Stimulated activated CD4-positive, alpha-beta T cell treated with anti-CD3 and anti-CD28 coated beads, Interleukin-4, amount 100 ng/mL, for 1 hour (primary cell): ENCODE results near the gene SSX5.
"Not testable (repeated sequence)": the region's sequence is repeated elsewhere in the genome, so short reads cannot be mapped to it uniquely, and the experiment has no call there.

Experiments used
- DNase-seq: peaks from one replicate; pipeline ENCODE4 v3.0.0-alpha.2; 2020

Gene SSX5, protein sequence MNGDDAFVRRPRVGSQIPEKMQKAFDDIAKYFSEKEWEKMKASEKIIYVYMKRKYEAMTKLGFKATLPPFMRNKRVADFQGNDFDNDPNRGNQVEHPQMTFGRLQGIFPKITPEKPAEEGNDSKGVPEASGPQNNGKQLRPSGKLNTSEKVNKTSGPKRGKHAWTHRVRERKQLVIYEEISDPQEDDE

DNA sequence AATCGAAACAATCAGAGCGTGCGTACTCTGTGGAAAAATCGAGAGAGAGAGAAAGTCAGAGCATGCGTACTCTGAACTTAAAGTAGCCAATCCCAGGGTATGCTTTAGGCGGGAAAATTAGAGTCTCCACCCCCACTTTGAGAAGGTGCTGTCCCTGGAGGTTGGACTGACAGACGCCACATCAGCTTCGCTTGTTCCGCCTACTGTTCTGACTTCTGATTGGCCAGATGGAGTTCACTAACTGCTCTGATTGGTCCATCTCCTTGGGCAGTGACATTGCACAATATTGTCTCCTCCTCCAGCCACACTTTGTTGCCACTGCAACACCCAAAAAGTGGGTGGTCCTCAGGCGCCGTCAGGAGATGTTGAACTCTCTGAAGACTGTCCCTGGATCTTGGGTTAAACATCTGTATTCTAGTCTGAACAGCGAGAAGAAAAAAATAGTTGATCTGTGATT lies at the start of gene SSX5:
SSX5 (minus strand) TSS at position 51 of the 457 bp plus-strand sequence. CDS start 1,437 bp downstream, outside the sequence.
- DNase-seq: no peak

DNA sequence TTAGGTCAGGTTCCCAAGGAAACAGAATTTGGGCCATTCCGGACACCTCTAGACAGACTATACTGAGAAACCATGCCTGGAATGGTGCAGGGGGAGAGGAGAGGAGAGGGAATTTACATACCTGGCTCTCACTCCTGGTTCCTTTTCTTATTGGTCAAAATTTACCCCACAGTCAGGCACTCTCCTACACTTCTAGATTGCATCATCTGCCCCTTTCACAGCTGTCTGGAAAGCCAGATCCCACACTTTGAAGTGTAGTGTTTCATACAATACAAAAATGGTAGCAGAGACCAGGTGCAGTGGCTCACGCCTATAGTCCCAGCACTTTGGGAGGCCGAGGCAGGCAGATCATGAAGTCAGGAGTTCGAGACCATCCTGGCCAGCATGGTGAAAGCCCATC lies 27.6 kb upstream of the SSX5 start:
- DNase-seq: not testable (repeated sequence)

DNA sequence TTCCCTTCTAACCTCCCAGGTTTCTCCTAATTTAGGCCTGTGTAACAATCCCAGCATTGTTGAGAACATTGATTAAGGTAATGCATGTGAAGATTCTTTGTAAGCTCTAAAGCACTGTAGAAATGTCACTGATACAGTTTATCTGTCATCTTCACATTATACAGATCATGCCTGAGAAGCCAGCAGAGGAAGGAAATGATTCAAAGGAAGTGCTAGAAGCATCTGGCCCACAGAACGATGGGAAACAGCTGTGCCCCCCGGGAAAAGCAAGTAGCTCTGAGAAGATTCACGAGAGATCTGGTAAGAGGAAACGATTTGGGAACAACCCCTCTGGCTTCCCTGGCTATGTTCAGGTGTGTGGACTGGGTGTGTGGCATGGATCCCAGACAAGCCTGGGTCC lies 17.7 kb upstream of the SSX5 start:
- DNase-seq: not testable (repeated sequence)

DNA sequence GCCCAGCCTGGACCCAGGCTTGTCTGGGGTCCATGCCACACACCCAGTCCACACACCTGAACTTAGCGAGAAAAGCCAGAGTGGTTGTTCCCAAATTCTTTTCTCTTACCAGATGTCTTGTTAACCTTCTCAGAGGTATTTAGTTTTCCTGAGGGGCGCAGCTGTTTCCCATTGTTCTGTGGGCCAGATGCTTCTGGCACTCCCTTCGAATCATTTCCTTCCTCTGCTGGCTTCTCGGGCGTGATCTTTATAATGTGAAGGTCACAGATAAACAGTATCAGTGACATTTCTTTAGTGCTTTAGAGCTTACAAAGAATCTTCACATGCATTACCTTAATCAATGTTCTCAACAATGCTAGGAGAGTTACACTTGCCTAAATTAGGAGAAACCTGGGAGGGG lies 6.6 kb downstream of the SSX5 start:
- DNase-seq: not testable (repeated sequence)

DNA sequence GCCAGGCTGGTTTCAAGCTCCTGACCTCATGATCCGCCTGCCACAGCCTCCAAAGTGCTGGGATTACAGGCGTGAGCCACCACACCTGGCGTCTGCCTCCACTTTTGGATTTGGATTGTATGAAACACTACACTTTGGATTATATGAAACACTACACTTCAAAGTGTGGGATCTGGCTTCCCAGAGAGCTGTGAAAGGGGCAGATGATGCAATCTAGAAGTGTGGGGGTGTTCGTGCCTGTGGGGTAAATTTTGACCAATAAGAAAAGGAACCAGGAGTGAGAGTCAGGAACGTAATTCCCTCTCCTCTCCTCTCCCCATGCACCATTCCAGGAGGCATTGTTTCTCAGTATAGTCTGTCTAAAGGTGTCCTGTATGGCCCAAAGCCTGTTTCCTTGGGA lies 14.7 kb downstream of the SSX5 start:
- not testable (repeated sequence) for DNase-seq

DNA sequence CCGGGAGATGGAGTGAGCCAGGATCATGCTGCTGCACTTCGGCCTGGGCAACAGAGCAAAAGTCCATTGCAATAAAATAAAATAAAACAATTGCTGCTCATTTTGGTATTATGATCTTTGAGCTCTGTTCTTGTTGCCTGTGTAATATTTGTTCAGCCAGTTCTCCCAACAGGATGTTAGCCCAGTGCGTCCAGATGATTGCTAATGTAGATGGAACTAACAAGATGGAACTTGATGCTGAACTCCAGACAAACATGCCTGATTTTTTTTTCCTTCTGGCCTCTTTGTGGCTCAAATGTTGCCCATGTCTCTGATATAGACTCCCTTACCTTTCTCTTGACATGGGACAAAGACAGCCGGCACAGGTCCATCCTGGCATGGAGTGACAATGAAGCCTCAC lies 15.8 kb downstream of the SSX5 start:
- DNase-seq: no peak

DNA sequence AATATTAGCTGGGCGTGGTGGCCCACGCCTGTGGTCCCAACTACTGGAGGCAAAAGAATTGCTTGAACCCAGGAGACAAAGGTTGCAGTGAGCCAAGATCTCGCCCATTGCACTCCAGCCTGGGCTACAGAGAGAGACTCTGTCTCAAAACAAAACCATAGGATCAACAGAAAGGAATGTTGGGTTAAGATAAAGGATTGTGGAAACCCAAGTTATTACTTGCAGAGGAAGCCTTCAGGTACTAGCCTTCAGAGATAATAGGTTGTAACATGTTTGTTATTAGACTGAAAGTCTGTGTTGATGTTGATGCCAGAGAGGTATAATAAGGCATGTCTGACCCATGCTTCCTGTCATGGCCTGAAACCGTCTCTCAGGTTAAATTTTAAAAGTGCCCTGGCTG lies 16.9 kb downstream of the SSX5 start:
- no peak for DNase-seq

DNA sequence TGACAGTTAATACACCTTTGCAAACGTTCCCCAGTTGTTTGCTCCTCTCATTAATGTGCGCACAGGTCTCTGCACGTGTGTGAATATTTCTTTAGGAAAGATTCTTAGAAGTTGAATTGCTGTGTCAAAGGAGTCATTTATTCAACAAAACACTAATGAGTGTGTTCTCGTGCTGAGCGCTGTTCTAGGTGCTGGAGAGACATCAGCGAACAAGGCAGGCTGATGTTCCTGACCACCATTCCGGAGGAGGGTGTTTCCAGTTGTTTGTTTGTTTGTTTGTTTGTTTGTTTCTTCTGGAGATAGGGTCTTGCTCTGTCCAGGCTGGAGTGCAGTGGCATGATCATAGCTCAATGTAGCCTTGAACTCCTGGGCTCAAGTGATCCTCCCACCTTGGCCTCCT lies 30.3 kb downstream of the SSX5 start:
- DNase-seq: not testable (repeated sequence)

DNA sequence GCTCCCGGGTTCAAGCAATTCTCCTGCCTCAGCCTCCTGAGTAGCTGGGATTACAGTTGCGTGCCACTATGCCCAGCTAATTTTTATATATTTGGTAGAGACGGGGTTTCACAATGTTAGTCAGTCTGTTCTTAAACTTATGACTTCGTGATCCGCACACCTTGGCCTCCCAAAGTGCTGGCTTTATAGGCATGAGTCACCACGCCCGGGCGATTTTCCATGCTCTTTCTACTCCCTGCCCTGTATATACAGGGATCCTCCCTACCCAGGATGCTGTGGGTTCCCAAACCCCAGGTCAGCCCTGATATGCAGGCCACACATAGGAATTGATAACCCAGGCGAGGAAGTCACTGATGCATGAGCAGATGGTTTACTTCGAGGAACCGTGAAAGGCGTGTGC lies 31.4 kb downstream of the SSX5 start:
- no peak for DNase-seq

DNA sequence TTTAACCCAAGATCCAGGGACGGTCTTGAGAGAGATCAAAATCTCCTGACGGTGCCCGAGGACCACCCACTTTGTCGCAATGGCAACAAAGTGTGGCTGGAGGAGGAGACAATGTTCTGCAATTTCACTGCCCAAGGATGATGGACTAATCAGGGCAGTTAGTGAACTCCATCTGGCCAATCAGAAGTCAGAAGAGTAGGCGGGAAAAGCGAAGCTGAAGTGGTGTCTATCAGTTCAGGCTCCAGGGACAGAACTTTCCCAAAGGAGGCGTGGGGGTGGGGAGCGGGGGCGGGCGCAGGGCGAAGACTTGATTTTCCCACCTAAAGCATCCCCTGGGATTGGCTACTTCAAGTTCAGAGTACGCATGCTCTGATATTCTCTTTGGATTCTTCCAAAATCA lies 40.6 kb downstream of the SSX5 start:
- DNase-seq: no peak

DNA sequence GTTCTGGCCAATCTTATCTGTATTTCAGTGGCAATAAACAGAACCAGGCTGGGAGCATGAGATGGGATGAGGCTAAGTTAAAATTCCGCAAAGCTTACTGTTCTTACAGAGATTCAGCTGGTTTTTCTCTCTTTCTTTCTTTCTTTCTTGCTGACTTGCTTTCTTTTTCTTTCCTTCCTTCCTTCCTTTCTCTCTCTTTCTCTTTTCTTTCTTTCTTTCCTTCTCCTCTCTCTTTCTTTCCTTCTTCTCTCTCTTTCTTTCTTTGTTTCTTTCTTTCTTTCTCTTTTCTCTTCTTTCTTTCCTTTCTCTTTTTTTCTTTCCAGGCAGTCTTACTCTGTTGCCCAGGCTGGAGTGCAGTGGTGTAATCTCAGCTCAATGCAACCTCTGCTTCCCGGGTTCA lies 41.8 kb downstream of the SSX5 start:
- DNase-seq: no peak

DNA sequence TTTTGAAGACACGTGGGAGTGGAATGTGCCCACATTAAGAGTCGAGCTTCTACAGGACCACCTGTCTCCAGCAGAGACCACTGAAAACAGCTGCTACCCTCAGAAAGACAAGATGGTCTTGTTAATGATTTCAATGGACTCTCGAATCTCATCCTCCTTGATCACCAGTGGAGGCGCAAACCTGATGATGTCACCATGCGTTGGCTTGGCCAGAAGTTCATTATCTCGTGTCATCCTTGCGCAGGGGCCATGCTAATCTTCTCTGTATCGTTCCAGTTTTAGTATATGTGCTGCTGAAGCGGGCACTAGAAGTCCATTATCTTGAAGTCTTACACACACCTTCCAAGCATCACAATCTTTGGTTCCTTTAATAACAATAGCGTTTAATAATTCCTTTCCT lies 42.8 kb downstream of the SSX5 start:
- no peak for DNase-seq

DNA sequence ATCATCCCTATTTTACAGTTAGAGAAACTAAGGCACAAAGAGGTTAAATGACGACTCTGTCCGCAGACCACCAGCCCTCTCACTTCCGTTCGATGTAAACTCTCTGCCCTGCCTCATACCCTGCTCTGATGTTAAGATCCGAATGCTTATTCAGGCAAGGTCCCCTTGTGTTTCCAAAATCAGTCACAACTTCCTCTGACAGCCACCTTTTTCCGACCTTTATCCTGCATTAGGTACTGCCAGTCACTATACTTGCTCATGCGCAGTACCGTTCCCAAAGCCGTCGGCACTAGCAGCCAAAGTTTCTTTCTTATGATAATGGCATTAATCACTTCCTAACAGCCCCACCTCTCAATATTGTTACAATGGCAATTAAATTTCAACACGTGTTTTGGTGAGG lies 53.9 kb downstream of the SSX5 start:
- peak; percentile 17 for DNase-seq

DNA sequence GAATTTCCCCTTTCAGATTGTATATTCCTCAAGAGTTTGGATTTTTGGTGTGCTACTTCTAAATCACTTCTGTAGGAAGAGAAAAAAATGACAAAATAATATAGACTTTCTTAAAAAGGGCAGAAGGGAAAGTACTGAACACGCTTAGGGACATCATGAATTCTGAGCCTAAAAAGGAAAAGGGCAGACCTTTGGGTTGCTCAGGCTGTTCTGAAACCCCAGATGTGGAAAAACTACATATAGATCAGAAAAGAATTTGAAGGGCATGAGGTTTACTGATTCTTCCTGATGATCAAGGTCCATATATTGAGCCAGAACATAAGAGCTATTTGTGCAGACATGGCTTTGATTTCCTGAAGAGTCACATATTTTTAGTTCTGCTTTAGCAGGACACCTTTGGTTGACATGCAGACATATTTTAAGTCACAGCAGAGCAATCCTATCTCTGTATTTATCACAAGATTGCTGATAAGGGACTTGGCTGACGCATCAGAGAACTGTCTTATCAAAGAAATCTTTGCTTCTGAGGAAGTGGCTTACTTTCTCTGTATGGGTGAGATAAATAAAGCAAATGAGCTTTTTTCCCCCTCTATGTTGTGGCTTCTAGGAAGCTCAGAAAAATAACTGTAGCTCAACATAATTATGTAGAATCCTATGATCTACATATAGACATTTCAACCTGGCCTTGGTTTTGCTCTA lies 54.6 kb downstream of the SSX5 start:
- DNase-seq: not testable (repeated sequence)

DNA sequence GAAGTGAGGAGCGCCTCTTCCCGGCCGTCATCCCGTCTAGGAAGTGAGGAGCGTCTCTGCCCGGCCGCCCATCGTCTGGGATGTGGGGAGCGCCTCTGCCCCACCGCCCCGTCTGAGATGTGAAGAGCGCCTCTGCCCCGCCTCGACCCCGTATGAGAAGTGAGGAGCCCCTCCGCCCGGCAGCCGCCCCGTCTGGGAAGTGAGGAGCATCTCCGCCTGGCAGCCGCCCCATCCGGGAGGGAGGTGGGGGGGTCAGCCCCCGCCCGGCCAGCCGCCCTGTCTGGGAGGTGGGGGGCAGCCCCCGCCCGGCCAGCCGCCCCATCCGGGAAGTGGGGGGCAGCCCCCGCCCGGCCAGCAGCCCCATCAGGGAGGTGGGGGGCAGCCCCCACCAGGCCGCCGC lies 57.5 kb downstream of the SSX5 start:
- DNase-seq: not testable (repeated sequence)
